K562 (cell line): Measurements from ENCODE around the gene RETREG2. TPM values are rescaled to one million over a fixed set of nuclear protein-coding genes. Genes with fewer than 3 reads are reported as not detected.
A peak's percentile ranks its signal among the peaks of the same experiment; 100 is the strongest.

ENCODE experiments used
- CEBPZ ChIP-seq: fragments of 150-350 bp; IDR thresholded peaks from 2 replicates; pipeline ENCODE4 v1.6.1; 2014; ENCODE audit warnings: low read depth, mild to moderate bottlenecking, low read length, borderline replicate concordance
- FOXJ2 ChIP-seq: fragments of 200-800 bp; sonication (Bioruptor generic); IDR thresholded peaks from 2 replicates; pipeline ENCODE4 v1.6.1; 2016; ENCODE audit warnings: missing genetic modification characterization, missing compliant biosample characterization
- FOXO4 ChIP-seq: fragments of 450-650 bp; formaldehyde crosslinking; IDR thresholded peaks from 2 replicates; pipeline ENCODE4 v1.4.0; 2020; ENCODE audit warnings: mild to moderate bottlenecking, moderate library complexity
- HDGF ChIP-seq: fragments of 450-650 bp; IDR thresholded peaks from 2 replicates; pipeline ENCODE4 v1.6.1; 2016
- NFIC ChIP-seq: fragments of 450-650 bp; IDR thresholded peaks from 2 replicates; pipeline ENCODE4 v1.6.1; 2017; ENCODE audit warnings: mild to moderate bottlenecking, inconsistent platforms
- NONO ChIP-seq, 2 experiments: fragments of 200-400 bp in 1 of 2; fragments of 450-650 bp in 1 of 2; formaldehyde crosslinking in 1 of 2; IDR thresholded peaks; 2 replicates each; pipeline ENCODE4 v1.6.1; 2017; ENCODE audit warnings: low read depth in 2 of 2, mild to moderate bottlenecking in 2 of 2, moderate library complexity in 2 of 2, low read length in 1 of 2
- PBX2 ChIP-seq, 2 experiments: IDR thresholded peaks in 1 of 2; conservative IDR thresholded peaks in 1 of 2; 2 replicates each; pipeline ENCODE4 v1.6.1; 2016; ENCODE audit warnings: low read depth in 2 of 2, mild to moderate bottlenecking in 1 of 2, missing compliant biosample characterization in 1 of 2, missing genetic modification characterization in 1 of 2, moderate library complexity in 1 of 2
- POU5F1 ChIP-seq: fragments of 150-350 bp; IDR thresholded peaks from 2 replicates; pipeline ENCODE4 v1.6.1; 2014; ENCODE audit warnings: borderline replicate concordance, low read length, low read depth, mild to moderate bottlenecking; ENCODE audit not compliant: partially characterized antibody
- PREB ChIP-seq: sonication (generic); formaldehyde crosslinking; IDR thresholded peaks from 2 replicates; pipeline ENCODE4 v1.8.1; 2023; ENCODE audit warnings: mild to moderate bottlenecking, missing genetic modification reagents
- RCOR1 ChIP-seq, 2 experiments: IDR thresholded peaks; 2 replicates each; pipeline ENCODE4 v1.6.1; 2012; ENCODE audit warnings: low read depth in 2 of 2, low read length in 2 of 2, borderline replicate concordance in 1 of 2, improper control_type of control experiment in 1 of 2
- SIN3A ChIP-seq, 2 experiments: fragments of 150-350 bp in 1 of 2; IDR thresholded peaks; 2 replicates each; pipeline ENCODE4 v1.6.1; 2011 to 2016; ENCODE audit warnings: borderline replicate concordance in 2 of 2, low read depth in 2 of 2, low read length in 2 of 2, mild to moderate bottlenecking in 2 of 2, moderate library complexity in 2 of 2; ENCODE audit not compliant: control insufficient read depth in 1 of 2
- SMAD1 ChIP-seq: fragments of 150-350 bp; IDR thresholded peaks from 2 replicates; pipeline ENCODE4 v1.6.1; 2014; ENCODE audit warnings: low read length, low read depth; ENCODE audit not compliant: partially characterized antibody
- SUPT5H ChIP-seq: fragments of 450-650 bp; IDR thresholded peaks from 2 replicates; pipeline ENCODE4 v1.6.1; 2016
- ZC3H8 ChIP-seq: fragments of 450-650 bp; IDR thresholded peaks from 2 replicates; pipeline ENCODE4 v1.6.1; 2017
- ZNF217 ChIP-seq: sonication (generic); formaldehyde crosslinking; IDR thresholded peaks from 2 replicates; pipeline ENCODE4 v1.8.0; 2022; ENCODE audit warnings: mild to moderate bottlenecking, missing genetic modification reagents
- polyA plus RNA-seq, 8 experiments: library from polyadenylated mRNA; depleted of rRNA in 4 of 8; stranded (reverse) in 5 of 8; unstranded in 3 of 8; fragments of >200 nt; fragmentation: Nextera tagmentation in 2 of 8; fragmentation: Illumina TruSeq in 1 of 8; extraction: Ambion mirVana in 2 of 8; extraction: Trizol in 1 of 8; gene quantifications; 2 replicates each; pipeline versions ENCODE4 v1.2.1 to v1.2.3, GENCODE V29; 2011 to 2014; ENCODE audit warnings: inconsistent platforms in 1 of 8, missing spikeins in 1 of 8
- total RNA-seq, 7 experiments: library from RNA; depleted of rRNA in 6 of 7; stranded (reverse); fragments of >200 nt in 6 of 7; fragmentation: Illumina TruSeq in 2 of 7; extraction: Trizol in 2 of 7; gene quantifications; 2 replicates each; pipeline versions ENCODE4 v1.2.1 to v1.2.3, GENCODE V29; 2011 to 2021; ENCODE audit warnings: low replicate concordance in 1 of 7

Gene RETREG2
- total and polyA plus RNA-seq, 9 of the 15 experiments (the other 6 are each of a cell fraction or from before 2014, with no cell fraction given) = 4.9 to 40.1 (median 19.2) TPM

GRCh38 chr2:219229305-219230058 lies 51.4 kb downstream of the RETREG2 start, which contains the start of the genes ANKZF1 and ATG9A (continued):
- peak; percentile 42 to 45; a peak in 2 of 4 replicates for TF ChIP-seq SIN3A (IDR thresholded peaks at IDR 0.05; ENCODE audit: borderline replicate concordance in 2 of 2, control insufficient read depth in 1 of 2, low read depth in 2 of 2, low read length in 2 of 2)
- no peak for TF ChIP-seq ZC3H8
- no peak for TF ChIP-seq NFIC
- peak; percentile 88; the same call in 1 of the 2 replicates for TF ChIP-seq CEBPZ
- TF ChIP-seq SUPT5H = peak; percentile 82
- no peak for TF ChIP-seq HDGF
- no peak; the same call in 1 of the 2 replicates for TF ChIP-seq FOXJ2 (tag)
- no peak for TF ChIP-seq FOXO4 (CRISPR knock-in tag)
- TF ChIP-seq RCOR1 (IDR thresholded peaks at IDR 0.05; ENCODE audit: borderline replicate concordance in 1 of 2, low read depth in 2 of 2, low read length in 2 of 2) = no peak
- no peak for TF ChIP-seq NONO (IDR thresholded peaks at IDR 0.05; ENCODE audit: low read depth in 2 of 2, low read length in 1 of 2)
- peak; percentile 87 for TF ChIP-seq PBX2 (CRISPR knock-in tag; IDR thresholded peaks at IDR 0.05; ENCODE audit: low read depth)
- TF ChIP-seq PBX2 (tag; conservative IDR thresholded peaks at IDR 0.05; ENCODE audit: low read depth) = peak; percentile 99
- TF ChIP-seq POU5F1 = peak; percentile 74
- TF ChIP-seq ZNF217 (CRISPR knock-in tag) = no peak
- TF ChIP-seq SMAD1 = no peak
- no peak for TF ChIP-seq PREB (CRISPR knock-in tag)
